ENCODE results near the gene SPHK2. TPM values are rescaled to one million over a fixed set of nuclear protein-coding genes. Genes with fewer than 3 reads are reported as not detected.

The SPHK2 gene
- total RNA-seq = 4.0 and 4.9 TPM in 2 replicates

GRCh38 chr19:48618916-48619691, at the start of gene SPHK2, which contains the start of gene RPL18:
SPHK2 (plus strand) TSS chr19:48619506; CDS start chr19:48620515, 1,009 bp downstream.
RPL18 (minus strand) TSS chr19:48619178; CDS start chr19:48619143, 35 bp downstream.

GRCh38 chr19:48606463-48607358, 12.6 kb upstream of the SPHK2 start, which contains the start of gene SPACA4:
SPACA4 (plus strand) TSS chr19:48606742; CDS start chr19:48606979, 237 bp downstream.

GRCh38 chr19:48614436-48615230, 4.7 kb upstream of the SPHK2 start, which contains the start of gene FAM83E:
FAM83E (minus strand) TSS chr19:48615076; CDS start chr19:48613372, 1,704 bp downstream.

GRCh38 chr19:48636859-48637448, 17.6 kb downstream of the SPHK2 start, which contains the start of gene DBP:
DBP (minus strand) TSS chr19:48637379; CDS start chr19:48636994, 385 bp downstream.

DNA sequence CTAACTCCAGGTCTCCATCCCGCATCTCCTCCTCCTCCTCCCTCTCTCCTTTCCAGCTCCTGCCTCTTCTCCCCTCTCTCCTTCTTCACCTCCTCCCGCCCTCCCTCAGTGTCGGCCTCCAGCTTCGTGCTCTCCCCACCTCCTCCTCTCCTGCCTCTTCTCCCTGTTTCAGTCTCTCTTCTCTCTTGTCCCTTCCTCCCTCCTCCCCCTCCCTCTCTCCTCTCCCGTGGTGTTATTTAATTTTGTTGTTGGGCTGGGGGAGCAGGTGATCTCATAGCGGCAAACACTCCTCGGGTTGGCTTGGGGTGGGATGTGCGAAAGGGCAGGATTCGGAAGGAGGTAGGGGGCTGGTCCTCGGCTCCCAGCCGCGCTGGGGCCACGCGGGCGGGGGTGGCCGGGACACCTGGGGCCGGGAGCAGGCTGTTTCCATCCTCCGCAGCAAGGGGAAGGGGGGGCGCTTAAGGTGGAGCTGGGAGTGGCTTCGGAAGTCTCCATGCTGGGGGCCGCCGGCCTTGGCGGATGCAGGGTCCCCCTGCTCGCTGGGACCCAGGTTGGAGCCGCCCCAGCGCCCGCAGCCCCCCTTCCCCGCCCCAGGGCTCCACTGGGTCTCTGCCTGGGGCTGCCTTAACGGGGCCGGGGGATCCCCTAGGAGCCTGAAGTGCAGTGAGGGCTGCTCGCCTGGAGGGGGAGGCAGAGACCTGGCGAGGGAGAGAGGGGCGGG, 26.9 kb downstream of the SPHK2 start, which contains the start of gene CA11:
Gene CA11 (minus strand): TSS at position 187 of the 721 bp plus-strand sequence. CDS start 555 bp downstream, outside the sequence.

GRCh38 chr19:48672994-48673393, 53.7 kb downstream of the SPHK2 start, which contains the start of gene NTN5:
NTN5 (minus strand) TSS chr19:48673017; CDS start chr19:48670986, 2,031 bp downstream.

Other genes with a start within 250 kb of the SPHK2 start
- gene KDELR1, start 228.0 kb upstream of the SPHK2 start, total RNA-seq = 34.7 and 35.4 TPM in 2 replicates
- 0.26 and 0.33 TPM in 2 replicates for gene GRIN2D, start 225.8 kb upstream of the SPHK2 start, total RNA-seq
- 14.7 and 24.4 TPM in 2 replicates for gene GRWD1, start 173.5 kb upstream of the SPHK2 start, total RNA-seq
- 0.11 and 0.26 TPM in 2 replicates for gene KCNJ14, start 163.9 kb upstream of the SPHK2 start, total RNA-seq
- gene CYTH2, start 150.1 kb upstream of the SPHK2 start, total RNA-seq = 54.6 and 64.6 TPM in 2 replicates
- gene LMTK3, start 107.7 kb upstream of the SPHK2 start, total RNA-seq = under 0.01 TPM in 1 of 2 replicates, not detected in the other
- 0.11 TPM in 1 of 2 replicates, not detected in the other for gene SULT2B1, start 67.3 kb upstream of the SPHK2 start, total RNA-seq
- not detected in 2 replicates for gene SPACA4, start 12.8 kb upstream of the SPHK2 start, total RNA-seq
- 0.22 and 0.60 TPM in 2 replicates for gene FAM83E, start 4.4 kb upstream of the SPHK2 start, total RNA-seq
- 2,542 and 4,069 TPM in 2 replicates for gene RPL18, start 328 bp upstream of the SPHK2 start, total RNA-seq
- 1.9 and 2.1 TPM in 2 replicates for gene DBP, start 17.9 kb downstream of the SPHK2 start, total RNA-seq
- 4.0 and 9.8 TPM in 2 replicates for gene CA11, start 26.7 kb downstream of the SPHK2 start, total RNA-seq
- not detected in 2 replicates for gene NTN5, start 53.5 kb downstream of the SPHK2 start, total RNA-seq
- gene FUT2, start 76.5 kb downstream of the SPHK2 start, total RNA-seq = not detected in 2 replicates
- 0.09 and 0.11 TPM in 2 replicates for gene MAMSTR, start 100.2 kb downstream of the SPHK2 start, total RNA-seq
- gene RASIP1, start 121.1 kb downstream of the SPHK2 start, total RNA-seq = 52.8 and 61.2 TPM in 2 replicates
- gene IZUMO1, start 127.4 kb downstream of the SPHK2 start, total RNA-seq = 0.43 and 0.52 TPM in 2 replicates
- 7.8 and 9.8 TPM in 2 replicates for gene FUT1, start 133.1 kb downstream of the SPHK2 start, total RNA-seq
- not detected in 2 replicates for gene FGF21, start 136.0 kb downstream of the SPHK2 start, total RNA-seq
- 23.5 and 26.8 TPM in 2 replicates for gene BCAT2, start 191.5 kb downstream of the SPHK2 start, total RNA-seq
- gene HSD17B14, start 217.0 kb downstream of the SPHK2 start, total RNA-seq = 3.0 and 6.2 TPM in 2 replicates
- 5.3 and 7.6 TPM in 2 replicates for gene PLEKHA4, start 249.1 kb downstream of the SPHK2 start, total RNA-seq